Ascending aorta (tissue), 2 donors: ENCODE results near the gene NDUFC1. TPM values are rescaled to one million over a fixed set of nuclear protein-coding genes. Genes with fewer than 3 reads are reported as not detected.

Experiments used
- DNase-seq, 2 donors: peaks; one replicate each; pipeline ENCODE4 v3.0.0-alpha.2; 2019; ENCODE audit warnings: low spot score in 2 of 2
- H3K27ac ChIP-seq, 2 donors: fragments of 200-600 bp; sonication (generic); one replicate each; pipeline ENCODE4 v1.5.1; 2016 to 2017; ENCODE audit warnings: mild to moderate bottlenecking in 1 of 2
- H3K27me3 ChIP-seq: fragments of 200-600 bp; sonication (generic); one replicate; pipeline ENCODE4 v1.5.1; 2017
- H3K36me3 ChIP-seq, 2 donors: fragments of 200-600 bp; sonication (generic); one replicate each; pipeline ENCODE4 v1.5.1; 2016
- H3K4me1 ChIP-seq, 2 donors: fragments of 200-600 bp; sonication (generic); one replicate each; pipeline ENCODE4 v1.5.1; 2016 to 2017; ENCODE audit warnings: mild to moderate bottlenecking in 1 of 2
- H3K4me3 ChIP-seq, 2 donors: fragments of 200-600 bp; sonication (generic); one replicate each; pipeline ENCODE4 v1.5.1; 2016 to 2017; ENCODE audit warnings: mild to moderate bottlenecking in 1 of 2
- H3K9me3 ChIP-seq, 2 donors: fragments of 200-600 bp; sonication (generic); one replicate each; pipeline ENCODE4 v1.5.1; 2016
- CTCF ChIP-seq, 3 experiments: fragments of 200-600 bp in 2 of 3; fragments of 450-650 bp in 1 of 3; sonication (generic) in 2 of 3; IDR thresholded peaks; one replicate each; pipeline ENCODE4 v1.5.1; 2016 to 2019; ENCODE audit warnings: antibody characterized with exemption in 3 of 3, mild to moderate bottlenecking in 1 of 3, moderate library complexity in 1 of 3
- intact Hi-C: fragments of 100-400 bp; cut with DNase I; formaldehyde crosslinking; loops from one replicate; pipeline ENCODE4 v1.15.1; 2023
- total RNA-seq: library from RNA; depleted of rRNA; stranded (reverse); fragments of >200 nt; gene quantifications from one replicate; pipeline ENCODE4 v1.1.0, GENCODE V29; 2016

NDUFC1 gene
- total RNA-seq, result 10.7 TPM

GRCh38 chr4:139301821-139302611, at the start of gene NDUFC1:
Gene NDUFC1 (minus strand): TSS chr4:139302477. CDS start chr4:139295798, 6,679 bp downstream.
- intact Hi-C loops, result loop anchor here (1.0 to 5.0 kb wide), 4 partner anchors 124 to 1920 kb away; partner anchors contain the start of gene ZNF330
- no peaks in the 10 kb centered on the region for H3K27me3 ChIP-seq
- no peaks in the 10 kb centered on the region for H3K36me3 ChIP-seq
- H3K4me3 ChIP-seq, result peak within 1 kb of the TSS; percentile 78 to 99
- no peaks in the 10 kb centered on the region for H3K9me3 ChIP-seq
- peak within 1 kb of the TSS; percentile 92 to 95 for H3K27ac ChIP-seq
- peaks cover 3 to 35% of the 10 kb centered on the region in 2 donors for H3K4me1 ChIP-seq
- TF ChIP-seq CTCF (IDR thresholded peaks at IDR 0.05), result peak; percentile 16 to 27 (median 19)
- DNase-seq, result peak in 1 of 2 donors; percentile 77

- intact Hi-C loops, result no loop called here
- H3K27ac ChIP-seq, result no peak overlapping the region
- TF ChIP-seq CTCF (IDR thresholded peaks at IDR 0.05), result no peak
- H3K9me3 ChIP-seq, result no peaks in the 10 kb centered on the region
- H3K4me1 ChIP-seq, result no peaks in the 10 kb centered on the region
- no peak for DNase-seq
- H3K27me3 ChIP-seq, result no peaks in the 10 kb centered on the region
- H3K4me3 ChIP-seq, result no peak overlapping the region
- peaks cover 10 to 16% of the 10 kb centered on the region in 2 donors for H3K36me3 ChIP-seq
Measured at GRCh38 chr4:139337612-139338011, 35.3 kb upstream of the NDUFC1 start.

- Histone ChIP-seq H3K9me3 (no peaks in the 10 kb centered on the region), H3K4me1 (peaks cover 0 to 6% of the 10 kb centered on the region in 2 donors), H3K4me3 (no peak overlapping the region), H3K27ac (no peak overlapping the region), H3K36me3 (peaks cover 4 to 22% of the 10 kb centered on the region in 2 donors), H3K27me3 (no peaks in the 10 kb centered on the region)
- intact Hi-C loops, result no loop called here
- no peak for TF ChIP-seq CTCF (IDR thresholded peaks at IDR 0.05)
- no peak for DNase-seq
Measured at GRCh38 chr4:139333046-139333445, 30.8 kb upstream of the NDUFC1 start.

GRCh38 chr4:139331185-139331584, 28.9 kb upstream of the NDUFC1 start:
- H3K4me1 ChIP-seq, result peaks cover 0 to 6% of the 10 kb centered on the region in 2 donors
- no peaks in the 10 kb centered on the region for H3K27me3 ChIP-seq
- no peak overlapping the region for H3K27ac ChIP-seq
- DNase-seq, result no peak
- no peaks in the 10 kb centered on the region for H3K9me3 ChIP-seq
- H3K36me3 ChIP-seq, result peaks cover 4 to 16% of the 10 kb centered on the region in 2 donors
- no peak for TF ChIP-seq CTCF (IDR thresholded peaks at IDR 0.05)
- no peak overlapping the region for H3K4me3 ChIP-seq
- intact Hi-C loops, result no loop called here

GRCh38 chr4:139330283-139330682, 28.0 kb upstream of the NDUFC1 start:
- Histone ChIP-seq H3K4me3 (no peak overlapping the region), H3K36me3 (peaks cover under 1 to 16% of the 10 kb centered on the region in 2 donors), H3K9me3 (no peaks in the 10 kb centered on the region), H3K27ac (no peak overlapping the region), H3K4me1 (peaks cover 0 to 6% of the 10 kb centered on the region in 2 donors), H3K27me3 (no peaks in the 10 kb centered on the region)
- intact Hi-C loops, result no loop called here
- no peak for TF ChIP-seq CTCF (IDR thresholded peaks at IDR 0.05)
- DNase-seq, result no peak
